H1 (cell line): Measurements from ENCODE around the gene OR5H15. TPM values are rescaled to one million over a fixed set of nuclear protein-coding genes. Genes with fewer than 3 reads are reported as not detected.

Source experiments
- EGR1 ChIP-seq: IDR thresholded peaks from 2 replicates; pipeline ENCODE4 v1.6.1; 2011; ENCODE audit warnings: low read depth, low read length, borderline replicate concordance
- JUN ChIP-seq: IDR thresholded peaks from 2 replicates; pipeline ENCODE4 v1.6.1; 2011; ENCODE audit warnings: low read depth, mild to moderate bottlenecking, improper control_type of control experiment, low read length
- POU5F1 ChIP-seq: IDR thresholded peaks from 2 replicates; pipeline ENCODE4 v1.6.1; 2011; ENCODE audit warnings: low read depth, mild to moderate bottlenecking, low read length, moderate library complexity
- RFX5 ChIP-seq: IDR thresholded peaks from 2 replicates; pipeline ENCODE4 v1.6.1; 2011; ENCODE audit warnings: low read depth, low read length, improper control_type of control experiment, borderline replicate concordance
- polyA plus RNA-seq, 7 experiments: library from polyadenylated mRNA; depleted of rRNA in 3 of 7; stranded (reverse) in 5 of 7; unstranded in 2 of 7; fragments of >200 nt in 5 of 7; fragments of 200-250 nt in 2 of 7; gene quantifications; 1 replicate in 5 of 7; 2 replicates in 1 of 7; 4 replicates in 1 of 7; pipeline versions ENCODE4 v1.2.1 to v1.2.3, GENCODE V29; 2011 to 2013; ENCODE audit warnings: missing spikeins in 2 of 7, mixed read lengths in 2 of 7
- total RNA-seq: library from RNA; stranded (reverse); fragmentation: NEBNext Ultra II Directional; extraction: Animal tissue kit (Norgen Biotek cat#: 25700); gene quantifications from 2 replicates; pipeline ENCODE4 v1.2.1, GENCODE V29; 2021
- TF ChIP-seq, protein P1 (sequence below): fragments of 300-600 bp; sonication (generic); IDR thresholded peaks from 2 replicates; pipeline ENCODE4 v1.7.1; 2012; ENCODE audit warnings: low read length, moderate library complexity, mild to moderate bottlenecking, inconsistent platforms; ENCODE audit not compliant: insufficient replicate concordance

Gene OR5H15
- total and polyA plus RNA-seq, 2 of the 8 experiments (the other 6 are each of a cell fraction or from before 2014, with no cell fraction given): not detected

DNA sequence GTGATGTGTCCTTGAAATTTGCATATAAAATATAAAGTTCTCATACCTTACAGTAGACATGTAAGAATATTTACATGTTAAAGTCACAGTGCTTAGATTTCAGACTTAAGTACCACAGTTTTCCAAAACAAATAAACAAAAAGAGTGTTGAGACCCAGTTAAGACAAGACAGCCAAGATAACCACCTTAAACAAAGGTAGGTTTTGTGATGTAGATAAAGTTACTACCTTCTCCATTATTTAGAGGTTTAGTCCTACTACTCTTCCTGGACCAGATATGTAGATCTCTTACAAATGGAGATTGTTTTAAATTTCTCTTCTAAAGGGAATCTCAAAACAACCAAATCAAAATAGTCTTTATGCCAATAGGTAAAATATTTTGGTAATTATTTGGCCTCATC lies 15.7 kb downstream of the OR5H15 start (continued):
- TF ChIP-seq, protein P1, sequence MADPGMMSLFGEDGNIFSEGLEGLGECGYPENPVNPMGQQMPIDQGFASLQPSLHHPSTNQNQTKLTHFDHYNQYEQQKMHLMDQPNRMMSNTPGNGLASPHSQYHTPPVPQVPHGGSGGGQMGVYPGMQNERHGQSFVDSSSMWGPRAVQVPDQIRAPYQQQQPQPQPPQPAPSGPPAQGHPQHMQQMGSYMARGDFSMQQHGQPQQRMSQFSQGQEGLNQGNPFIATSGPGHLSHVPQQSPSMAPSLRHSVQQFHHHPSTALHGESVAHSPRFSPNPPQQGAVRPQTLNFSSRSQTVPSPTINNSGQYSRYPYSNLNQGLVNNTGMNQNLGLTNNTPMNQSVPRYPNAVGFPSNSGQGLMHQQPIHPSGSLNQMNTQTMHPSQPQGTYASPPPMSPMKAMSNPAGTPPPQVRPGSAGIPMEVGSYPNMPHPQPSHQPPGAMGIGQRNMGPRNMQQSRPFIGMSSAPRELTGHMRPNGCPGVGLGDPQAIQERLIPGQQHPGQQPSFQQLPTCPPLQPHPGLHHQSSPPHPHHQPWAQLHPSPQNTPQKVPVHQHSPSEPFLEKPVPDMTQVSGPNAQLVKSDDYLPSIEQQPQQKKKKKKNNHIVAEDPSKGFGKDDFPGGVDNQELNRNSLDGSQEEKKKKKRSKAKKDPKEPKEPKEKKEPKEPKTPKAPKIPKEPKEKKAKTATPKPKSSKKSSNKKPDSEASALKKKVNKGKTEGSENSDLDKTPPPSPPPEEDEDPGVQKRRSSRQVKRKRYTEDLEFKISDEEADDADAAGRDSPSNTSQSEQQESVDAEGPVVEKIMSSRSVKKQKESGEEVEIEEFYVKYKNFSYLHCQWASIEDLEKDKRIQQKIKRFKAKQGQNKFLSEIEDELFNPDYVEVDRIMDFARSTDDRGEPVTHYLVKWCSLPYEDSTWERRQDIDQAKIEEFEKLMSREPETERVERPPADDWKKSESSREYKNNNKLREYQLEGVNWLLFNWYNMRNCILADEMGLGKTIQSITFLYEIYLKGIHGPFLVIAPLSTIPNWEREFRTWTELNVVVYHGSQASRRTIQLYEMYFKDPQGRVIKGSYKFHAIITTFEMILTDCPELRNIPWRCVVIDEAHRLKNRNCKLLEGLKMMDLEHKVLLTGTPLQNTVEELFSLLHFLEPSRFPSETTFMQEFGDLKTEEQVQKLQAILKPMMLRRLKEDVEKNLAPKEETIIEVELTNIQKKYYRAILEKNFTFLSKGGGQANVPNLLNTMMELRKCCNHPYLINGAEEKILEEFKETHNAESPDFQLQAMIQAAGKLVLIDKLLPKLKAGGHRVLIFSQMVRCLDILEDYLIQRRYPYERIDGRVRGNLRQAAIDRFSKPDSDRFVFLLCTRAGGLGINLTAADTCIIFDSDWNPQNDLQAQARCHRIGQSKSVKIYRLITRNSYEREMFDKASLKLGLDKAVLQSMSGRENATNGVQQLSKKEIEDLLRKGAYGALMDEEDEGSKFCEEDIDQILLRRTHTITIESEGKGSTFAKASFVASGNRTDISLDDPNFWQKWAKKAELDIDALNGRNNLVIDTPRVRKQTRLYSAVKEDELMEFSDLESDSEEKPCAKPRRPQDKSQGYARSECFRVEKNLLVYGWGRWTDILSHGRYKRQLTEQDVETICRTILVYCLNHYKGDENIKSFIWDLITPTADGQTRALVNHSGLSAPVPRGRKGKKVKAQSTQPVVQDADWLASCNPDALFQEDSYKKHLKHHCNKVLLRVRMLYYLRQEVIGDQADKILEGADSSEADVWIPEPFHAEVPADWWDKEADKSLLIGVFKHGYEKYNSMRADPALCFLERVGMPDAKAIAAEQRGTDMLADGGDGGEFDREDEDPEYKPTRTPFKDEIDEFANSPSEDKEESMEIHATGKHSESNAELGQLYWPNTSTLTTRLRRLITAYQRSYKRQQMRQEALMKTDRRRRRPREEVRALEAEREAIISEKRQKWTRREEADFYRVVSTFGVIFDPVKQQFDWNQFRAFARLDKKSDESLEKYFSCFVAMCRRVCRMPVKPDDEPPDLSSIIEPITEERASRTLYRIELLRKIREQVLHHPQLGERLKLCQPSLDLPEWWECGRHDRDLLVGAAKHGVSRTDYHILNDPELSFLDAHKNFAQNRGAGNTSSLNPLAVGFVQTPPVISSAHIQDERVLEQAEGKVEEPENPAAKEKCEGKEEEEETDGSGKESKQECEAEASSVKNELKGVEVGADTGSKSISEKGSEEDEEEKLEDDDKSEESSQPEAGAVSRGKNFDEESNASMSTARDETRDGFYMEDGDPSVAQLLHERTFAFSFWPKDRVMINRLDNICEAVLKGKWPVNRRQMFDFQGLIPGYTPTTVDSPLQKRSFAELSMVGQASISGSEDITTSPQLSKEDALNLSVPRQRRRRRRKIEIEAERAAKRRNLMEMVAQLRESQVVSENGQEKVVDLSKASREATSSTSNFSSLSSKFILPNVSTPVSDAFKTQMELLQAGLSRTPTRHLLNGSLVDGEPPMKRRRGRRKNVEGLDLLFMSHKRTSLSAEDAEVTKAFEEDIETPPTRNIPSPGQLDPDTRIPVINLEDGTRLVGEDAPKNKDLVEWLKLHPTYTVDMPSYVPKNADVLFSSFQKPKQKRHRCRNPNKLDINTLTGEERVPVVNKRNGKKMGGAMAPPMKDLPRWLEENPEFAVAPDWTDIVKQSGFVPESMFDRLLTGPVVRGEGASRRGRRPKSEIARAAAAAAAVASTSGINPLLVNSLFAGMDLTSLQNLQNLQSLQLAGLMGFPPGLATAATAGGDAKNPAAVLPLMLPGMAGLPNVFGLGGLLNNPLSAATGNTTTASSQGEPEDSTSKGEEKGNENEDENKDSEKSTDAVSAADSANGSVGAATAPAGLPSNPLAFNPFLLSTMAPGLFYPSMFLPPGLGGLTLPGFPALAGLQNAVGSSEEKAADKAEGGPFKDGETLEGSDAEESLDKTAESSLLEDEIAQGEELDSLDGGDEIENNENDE: no peak
- TF ChIP-seq JUN (no peak), RFX5 (no peak), POU5F1 (no peak), EGR1 (no peak)
